Suppressor macrophage (primary cell): ENCODE results near the gene SLC6A11.
A peak's percentile ranks its signal among the peaks of the same experiment; 100 is the strongest.

Source experiments
- DNase-seq, 4 experiments: peaks; one replicate each; pipeline ENCODE4 v3.0.0-alpha.2; 2020 to 2022

Gene SLC6A11

GRCh38 chr3:10790713-10791112 lies 25.3 kb upstream of the SLC6A11 start:
- DNase-seq, result no peak

- DNase-seq, result no peak
These were observed 23.8 kb upstream of the SLC6A11 start for GRCh38 chr3:10792208-10792607.

GRCh38 chr3:10798600-10799367 lies 17.2 kb upstream of the SLC6A11 start:
- DNase-seq, result no peak

GRCh38 chr3:10804183-10804648 lies 11.8 kb upstream of the SLC6A11 start:
- no peak for DNase-seq

- DNase-seq, result no peak
These were observed 10.0 kb upstream of the SLC6A11 start for GRCh38 chr3:10806006-10806405.

GRCh38 chr3:10808130-10808735 lies 7.8 kb upstream of the SLC6A11 start:
- no peak for DNase-seq

- no peak for DNase-seq
These were observed 7.1 kb upstream of the SLC6A11 start for GRCh38 chr3:10808974-10809373.

- no peak for DNase-seq
These were observed 5.7 kb upstream of the SLC6A11 start for GRCh38 chr3:10810376-10810775.

GRCh38 chr3:10813425-10813824 lies 2.6 kb upstream of the SLC6A11 start:
- no peak for DNase-seq

GRCh38 chr3:10814623-10815022 lies 1.4 kb upstream of the SLC6A11 start:
- no peak for DNase-seq

- DNase-seq, result no peak
These were observed 541 bp upstream of the SLC6A11 start for GRCh38 chr3:10815487-10815886.

- no peak for DNase-seq
These were observed 830 bp downstream of the SLC6A11 start for GRCh38 chr3:10816863-10817253.

- DNase-seq, result no peak
These were observed 1.5 kb downstream of the SLC6A11 start for GRCh38 chr3:10817506-10817905.

GRCh38 chr3:10822055-10822454 lies 6.0 kb downstream of the SLC6A11 start:
- DNase-seq, result no peak

GRCh38 chr3:10822708-10823515 lies 6.9 kb downstream of the SLC6A11 start:
- DNase-seq, result no peak

- DNase-seq, result no peak
These were observed 7.4 kb downstream of the SLC6A11 start for GRCh38 chr3:10823516-10823818.

GRCh38 chr3:10824468-10824867 lies 8.4 kb downstream of the SLC6A11 start:
- DNase-seq, result no peak

- peak in 1 of 4 experiments; percentile 16 for DNase-seq
These were observed 17.9 kb downstream of the SLC6A11 start for GRCh38 chr3:10833855-10834414.

- DNase-seq, result no peak
These were observed 18.9 kb downstream of the SLC6A11 start for GRCh38 chr3:10834951-10835350.

GRCh38 chr3:10835406-10835805 lies 19.4 kb downstream of the SLC6A11 start:
- peak; percentile 32 to 64 (median 44) for DNase-seq

- no peak for DNase-seq
These were observed 20.6 kb downstream of the SLC6A11 start for GRCh38 chr3:10836676-10837075.

GRCh38 chr3:10837849-10838248 lies 21.8 kb downstream of the SLC6A11 start:
- DNase-seq, result no peak

- no peak for DNase-seq
These were observed 23.1 kb downstream of the SLC6A11 start for GRCh38 chr3:10839167-10839566.
